Activated CD4-positive, alpha-beta T cell treated with anti-CD3 and anti-CD28 coated beads, Interleukin-2, Interleukin-4, amounts not matched to agents 100 ng/mL and 50 ng/mL, durations not matched to agents 16 hours and 8 hours (primary cell): ENCODE data around the gene LMAN2.
"Not testable (repeated sequence)": the region's sequence is repeated elsewhere in the genome, so short reads cannot be mapped to it uniquely, and the experiment has no call there.

ENCODE experiments used
- DNase-seq: peaks from one replicate; pipeline ENCODE4 v3.0.0-alpha.2; 2020; ENCODE audit warnings: low spot score

LMAN2 gene

GRCh38 chr5:177346820-177347219 is 4.6 kb downstream of the LMAN2 start:
- no peak for DNase-seq

GRCh38 chr5:177344891-177345290 is 6.6 kb downstream of the LMAN2 start:
- DNase-seq, result no peak

- no peak for DNase-seq
These were observed 7.7 kb downstream of the LMAN2 start for GRCh38 chr5:177343777-177344176.

GRCh38 chr5:177343000-177343399 is 8.5 kb downstream of the LMAN2 start:
- not testable (repeated sequence) for DNase-seq

- no peak for DNase-seq
These were observed 12.3 kb downstream of the LMAN2 start for GRCh38 chr5:177339107-177339638.

GRCh38 chr5:177338251-177339106 is 13.0 kb downstream of the LMAN2 start:
- DNase-seq, result no peak

- DNase-seq, result no peak
These were observed 14.6 kb downstream of the LMAN2 start for GRCh38 chr5:177336603-177337494.

- peak; percentile 42 for DNase-seq
These were observed 15.4 kb downstream of the LMAN2 start for GRCh38 chr5:177336112-177336511.

GRCh38 chr5:177335701-177336065 is 15.8 kb downstream of the LMAN2 start:
- DNase-seq, result no peak

GRCh38 chr5:177334781-177335700 is 16.4 kb downstream of the LMAN2 start:
- no peak for DNase-seq

- no peak for DNase-seq
These were observed 17.3 kb downstream of the LMAN2 start for GRCh38 chr5:177334155-177334551.

GRCh38 chr5:177333420-177334154 is 17.9 kb downstream of the LMAN2 start:
- DNase-seq, result no peak

- DNase-seq, result no peak
These were observed 18.6 kb downstream of the LMAN2 start for GRCh38 chr5:177332896-177333260.

- DNase-seq, result no peak
These were observed 19.2 kb downstream of the LMAN2 start for GRCh38 chr5:177332031-177332895.

GRCh38 chr5:177330991-177331842 is 20.3 kb downstream of the LMAN2 start:
- no peak for DNase-seq

- DNase-seq, result no peak
These were observed 21.6 kb downstream of the LMAN2 start for GRCh38 chr5:177329883-177330282.

- no peak for DNase-seq
These were observed 22.8 kb downstream of the LMAN2 start for GRCh38 chr5:177328545-177329231.
